Activated CD4-positive, alpha-beta T cell treated with anti-CD3 and anti-CD28 coated beads, Interleukin-2, amount 50 U/mL, for 1 hour (primary cell): Measurements from ENCODE around the gene WDR38.

ENCODE experiments used
- DNase-seq: peaks from one replicate; pipeline ENCODE4 v3.0.0-alpha.2; 2020

Gene WDR38, protein sequence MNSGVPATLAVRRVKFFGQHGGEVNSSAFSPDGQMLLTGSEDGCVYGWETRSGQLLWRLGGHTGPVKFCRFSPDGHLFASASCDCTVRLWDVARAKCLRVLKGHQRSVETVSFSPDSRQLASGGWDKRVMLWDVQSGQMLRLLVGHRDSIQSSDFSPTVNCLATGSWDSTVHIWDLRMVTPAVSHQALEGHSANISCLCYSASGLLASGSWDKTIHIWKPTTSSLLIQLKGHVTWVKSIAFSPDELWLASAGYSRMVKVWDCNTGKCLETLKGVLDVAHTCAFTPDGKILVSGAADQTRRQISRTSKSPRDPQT

GRCh38 chr9:124852829-124853531 is at the start of gene WDR38:
TSS of gene WDR38 (plus strand) at chr9:124853460. CDS start at chr9:124853532, 72 bp downstream.
- peak; percentile 71 for DNase-seq

- no peak for DNase-seq
Observed at GRCh38 chr9:124803911-124804310, 49.3 kb upstream of the WDR38 start.

GRCh38 chr9:124805186-124805585 is 48.1 kb upstream of the WDR38 start:
- no peak for DNase-seq

GRCh38 chr9:124808246-124808956 is 44.9 kb upstream of the WDR38 start:
- no peak for DNase-seq

DNA sequence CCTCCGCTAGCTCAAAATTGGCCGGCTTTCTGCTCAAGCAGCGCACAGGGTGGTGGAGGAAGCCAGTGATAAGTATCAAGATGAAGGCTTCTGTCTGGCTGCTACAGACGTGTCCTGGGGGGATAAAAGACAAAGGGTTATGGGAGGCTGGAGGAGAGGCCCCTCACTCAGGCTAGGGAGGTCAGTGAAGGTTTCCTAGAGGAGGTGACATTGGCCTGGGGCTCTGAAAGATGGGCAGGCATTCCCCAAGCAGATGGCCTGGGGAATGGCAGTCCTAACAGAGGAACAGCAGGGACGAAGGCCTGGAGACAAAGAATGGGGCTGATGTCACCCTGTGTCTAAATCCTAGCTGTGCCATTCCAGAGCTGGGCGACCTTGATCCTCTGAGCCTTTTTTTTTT is 44.0 kb upstream of the WDR38 start:
- no peak for DNase-seq

GRCh38 chr9:124809741-124810500 is 43.3 kb upstream of the WDR38 start:
- DNase-seq = no peak

DNA sequence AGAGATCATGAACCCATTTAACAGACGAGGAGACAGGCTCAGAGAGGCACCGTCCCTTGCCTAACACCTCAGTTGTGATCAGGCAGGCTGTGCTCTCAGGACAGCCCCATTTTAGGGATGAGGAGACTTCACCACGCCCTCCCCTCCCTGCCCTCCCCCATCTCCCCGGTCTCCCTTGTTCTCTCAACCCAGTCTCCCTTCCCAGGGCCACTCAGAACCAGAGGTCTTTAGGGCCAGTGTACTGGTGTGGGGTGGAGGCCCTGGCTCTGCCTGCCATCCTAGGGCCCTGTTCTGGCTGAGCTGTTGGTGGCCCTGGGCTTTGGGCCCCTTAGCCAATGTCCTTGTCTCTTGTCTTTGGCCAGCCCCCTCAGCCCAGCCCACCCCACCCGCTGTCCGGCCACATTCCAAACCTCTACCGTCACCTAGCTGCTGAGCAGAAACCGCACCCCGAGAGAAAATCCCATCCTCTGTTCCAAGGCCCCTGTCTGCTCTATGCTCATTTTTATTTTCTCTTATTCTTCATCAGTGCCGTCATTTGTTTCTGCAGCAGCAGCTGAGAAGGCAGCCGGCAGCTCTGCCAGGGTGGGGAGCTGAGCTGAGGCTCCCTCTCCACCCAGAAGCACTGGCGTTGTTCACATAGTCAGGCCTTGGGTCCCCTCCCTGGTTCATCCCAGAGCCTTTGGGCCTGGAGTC is 42.5 kb upstream of the WDR38 start:
- DNase-seq = no peak

GRCh38 chr9:124812441-124812876 is 40.8 kb upstream of the WDR38 start:
- DNase-seq = no peak

- DNase-seq = no peak
Observed at GRCh38 chr9:124813041-124813440, 40.2 kb upstream of the WDR38 start.

DNA sequence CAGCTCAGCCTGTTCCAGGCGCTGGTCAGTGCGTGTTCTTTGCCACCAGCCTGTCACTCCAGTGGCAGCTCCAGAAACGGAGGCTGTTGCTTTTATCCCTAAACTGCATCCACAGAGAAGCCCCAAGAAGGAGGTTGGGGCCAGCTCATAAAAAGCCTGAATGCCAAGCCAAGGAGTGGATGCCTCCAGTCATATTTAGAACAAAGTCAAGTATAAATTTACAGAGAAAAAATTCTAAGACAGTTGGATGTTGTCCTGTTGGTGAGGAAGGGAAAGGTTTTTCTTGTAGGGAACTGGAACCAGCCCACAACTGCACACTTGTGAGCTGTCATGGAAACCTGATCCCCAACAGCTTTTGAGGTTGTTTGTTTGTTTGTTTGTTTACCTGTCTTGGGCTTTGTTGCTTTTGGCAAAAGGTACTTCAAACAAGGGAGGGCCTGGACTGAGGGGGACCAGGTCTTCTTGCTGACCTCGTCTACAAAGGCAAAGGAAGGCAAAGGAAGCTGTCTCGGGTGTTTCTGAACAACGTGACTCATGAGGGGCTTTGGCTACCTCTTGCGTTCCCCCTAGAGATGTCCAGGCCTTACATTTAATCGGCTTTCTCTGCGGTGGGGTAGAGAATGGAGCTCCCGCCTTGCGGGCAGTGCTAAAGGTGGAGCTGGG is 39.6 kb upstream of the WDR38 start:
- no peak for DNase-seq

DNA sequence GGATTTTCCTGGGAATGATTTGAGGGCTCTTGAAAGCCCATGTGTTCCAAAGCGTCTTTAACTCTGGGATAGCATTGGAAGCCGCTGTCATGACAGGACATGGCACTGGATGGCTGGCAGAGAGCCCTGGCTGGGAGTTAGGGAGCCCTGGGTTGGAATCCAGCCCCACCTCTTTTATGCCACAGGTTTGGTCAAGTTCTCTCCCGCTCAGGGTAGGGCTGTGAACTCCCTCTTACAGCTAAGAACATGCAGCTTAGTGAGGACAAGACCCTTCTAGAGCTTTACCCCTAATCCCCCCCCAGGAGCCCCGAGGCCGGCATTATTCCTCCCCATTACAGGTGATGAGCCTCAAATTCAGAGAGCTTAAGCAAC is 39.1 kb upstream of the WDR38 start:
- no peak for DNase-seq

GRCh38 chr9:124815601-124816000 is 37.7 kb upstream of the WDR38 start:
- DNase-seq = no peak

- no peak for DNase-seq
Observed at GRCh38 chr9:124818431-124819281, 34.6 kb upstream of the WDR38 start.

DNA sequence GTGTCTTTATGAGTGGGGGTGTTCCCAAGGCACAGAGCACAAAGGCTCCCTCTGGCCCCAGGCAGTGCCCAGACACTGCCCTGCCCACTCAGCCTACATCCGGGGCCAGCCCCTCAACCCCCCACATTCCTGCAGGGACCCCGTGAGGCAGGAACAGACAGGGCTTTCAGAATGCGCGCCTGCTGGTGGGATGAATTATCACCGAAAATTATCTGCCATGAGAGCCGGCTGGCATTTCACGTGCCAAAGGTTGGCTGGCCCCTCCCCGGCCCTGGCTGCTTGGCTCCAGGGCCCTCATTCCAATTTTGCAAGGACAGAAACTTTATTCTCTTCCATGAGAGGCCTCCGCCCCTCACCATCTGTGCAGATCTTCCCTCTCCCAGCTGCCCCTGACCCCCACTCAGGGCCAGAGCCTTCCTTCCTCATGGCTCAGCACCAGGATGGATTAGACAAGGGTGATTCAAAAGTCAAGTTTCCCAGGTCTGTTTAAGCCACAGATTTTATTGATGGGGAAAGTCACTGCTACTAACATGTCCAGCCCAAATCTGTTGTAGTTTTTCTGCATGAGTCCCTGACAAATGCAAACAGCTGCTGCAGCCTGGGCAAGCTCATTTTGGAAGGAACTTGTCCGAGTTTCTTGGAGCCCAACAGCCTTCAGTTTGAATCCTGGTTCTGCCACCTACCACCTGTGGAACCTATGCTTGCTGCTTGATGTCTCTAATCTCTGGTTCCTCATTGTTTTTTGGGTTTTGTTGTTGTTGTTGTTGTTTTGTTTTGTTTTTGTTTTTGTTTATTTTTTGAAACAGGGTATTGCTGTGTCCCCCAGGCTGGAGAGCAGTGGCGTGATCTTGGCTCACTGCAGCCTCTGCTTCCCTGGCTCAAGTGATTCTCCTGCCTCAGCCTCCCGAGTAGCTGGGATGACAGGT is 32.3 kb upstream of the WDR38 start:
- no peak for DNase-seq

DNA sequence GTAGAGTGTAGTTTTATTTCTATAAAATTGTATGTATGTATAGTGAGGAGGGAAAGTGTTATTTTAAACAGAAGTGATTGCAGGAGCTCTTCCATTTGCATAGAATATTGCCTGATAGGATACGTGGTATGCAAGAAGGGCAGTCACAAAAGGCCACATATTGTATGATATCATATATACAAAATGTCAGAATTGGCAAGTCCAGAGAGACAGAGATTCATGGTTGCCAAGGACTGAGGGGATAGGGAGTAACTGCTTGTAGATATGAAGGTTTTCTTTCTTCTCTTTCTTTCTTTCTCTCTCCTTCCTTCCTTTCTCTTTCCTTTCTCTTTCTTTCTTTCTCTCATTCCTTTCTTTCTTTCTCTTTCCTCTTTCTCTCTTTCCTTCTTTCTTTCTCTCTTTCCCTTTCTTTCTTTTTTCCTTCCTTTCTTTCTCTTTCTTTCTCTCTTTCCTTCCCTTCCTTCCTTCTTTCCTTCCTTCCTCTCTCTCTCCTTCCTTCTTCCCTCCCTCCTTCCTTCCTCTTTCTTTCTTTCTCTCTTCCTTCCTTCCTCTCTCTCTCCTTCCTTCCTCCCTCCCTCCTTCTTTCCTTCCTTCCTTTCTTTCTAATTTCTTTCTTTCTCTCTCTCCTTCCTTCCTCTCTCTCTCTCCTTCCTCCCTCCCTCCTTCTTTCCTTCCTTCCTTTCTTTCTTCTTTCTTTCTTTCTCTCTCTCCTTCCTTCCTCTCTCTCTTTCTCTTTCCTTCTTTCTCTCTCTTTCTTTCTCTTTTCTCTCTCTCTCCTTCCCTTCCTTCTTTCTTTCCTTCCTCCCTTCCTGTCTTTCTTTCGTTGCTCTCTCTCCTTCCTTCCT is 24.5 kb upstream of the WDR38 start:
- no peak for DNase-seq

DNA sequence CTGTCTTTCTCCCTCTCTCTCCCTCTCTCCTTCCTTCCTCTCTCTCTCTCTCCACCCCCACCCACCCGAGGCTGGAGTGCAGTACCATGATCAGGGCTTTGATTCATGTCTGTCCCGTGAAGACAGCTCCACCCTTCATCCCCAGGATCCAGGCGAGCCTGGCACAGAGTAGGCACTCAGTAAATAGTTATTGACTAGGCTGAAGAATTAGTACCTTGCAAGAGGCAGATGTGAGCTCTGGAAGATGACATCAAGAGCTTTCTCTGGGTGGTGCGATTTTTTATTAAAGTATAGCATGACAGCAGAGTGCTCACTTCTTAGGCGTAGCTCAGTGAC is 24.0 kb upstream of the WDR38 start:
- no peak for DNase-seq

- no peak for DNase-seq
Observed at GRCh38 chr9:124830593-124830992, 22.7 kb upstream of the WDR38 start.

DNA sequence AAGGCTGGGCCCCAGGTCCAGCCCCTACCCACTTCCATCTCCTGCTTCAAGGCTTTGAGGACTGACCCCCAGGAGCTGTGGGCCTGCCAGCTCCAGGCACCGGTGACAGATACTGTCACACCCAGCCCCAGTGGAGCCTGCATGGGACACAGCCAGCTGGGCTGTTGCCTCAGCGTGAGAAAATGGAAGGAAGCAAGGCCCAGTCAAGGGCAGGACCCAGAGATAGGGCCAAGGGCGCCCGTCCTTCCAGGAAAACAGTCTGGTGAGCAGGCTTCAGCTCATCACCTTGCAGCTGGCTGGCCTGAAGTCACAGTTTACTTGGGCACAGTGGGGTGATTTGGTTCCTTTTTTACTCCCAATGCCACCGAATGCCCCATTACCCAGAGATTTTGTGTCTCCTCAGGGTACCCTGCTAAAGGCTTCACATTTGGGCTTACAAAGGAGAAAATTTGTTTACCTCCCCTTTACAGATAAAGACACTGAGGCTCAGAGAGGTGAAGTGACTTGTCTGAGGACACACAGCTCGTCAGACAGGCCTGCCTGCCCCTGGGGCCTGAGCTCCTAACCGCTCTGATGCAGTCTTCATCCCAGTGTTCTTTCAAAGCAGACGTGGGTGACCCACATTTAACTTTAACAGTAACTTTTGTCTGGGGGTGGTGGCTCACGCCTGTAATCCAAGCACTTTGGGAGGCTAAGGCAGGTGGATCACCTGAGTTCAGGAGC is 21.5 kb upstream of the WDR38 start:
- DNase-seq = no peak
